Tibial nerve (tissue), 4 donors: ENCODE data around the gene PLPPR1. TPM values are rescaled to one million over a fixed set of nuclear protein-coding genes. Genes with fewer than 3 reads are reported as not detected.

Source experiments
- DNase-seq, 2 donors: peaks; one replicate each; pipeline ENCODE4 v3.0.0-alpha.2; 2019; ENCODE audit warnings: low spot score in 2 of 2
- H3K27ac ChIP-seq, 4 donors: fragments of 200-600 bp; sonication (generic) in 3 of 4; one replicate each; pipeline ENCODE4 v1.5.1; 2017 to 2019; ENCODE audit warnings: mild to moderate bottlenecking in 1 of 4
- H3K27me3 ChIP-seq, 2 donors: fragments of 200-600 bp; sonication (generic) in 1 of 2; one replicate each; pipeline versions ENCODE4 v1.5.1 to v1.6.0; 2017 to 2019
- H3K36me3 ChIP-seq, 3 donors: fragments of 200-600 bp; sonication (generic); one replicate each; pipeline ENCODE4 v1.5.1; 2018 to 2019
- H3K4me1 ChIP-seq, 4 donors: fragments of 200-600 bp; sonication (generic) in 3 of 4; one replicate each; pipeline ENCODE4 v1.5.1; 2017 to 2019
- H3K4me3 ChIP-seq, 4 donors: fragments of 200-600 bp; sonication (generic) in 3 of 4; one replicate each; pipeline ENCODE4 v1.5.1; 2017 to 2019; ENCODE audit warnings: mild to moderate bottlenecking in 1 of 4, moderate library complexity in 1 of 4
- H3K9me3 ChIP-seq, 4 donors: fragments of 200-600 bp; sonication (generic) in 3 of 4; one replicate each; pipeline ENCODE4 v1.5.1; 2017 to 2019
- CTCF ChIP-seq, 5 experiments: fragments of 200-600 bp in 3 of 5; fragments of 450-650 bp in 2 of 5; sonication (generic) in 3 of 5; IDR thresholded peaks; one replicate each; pipeline ENCODE4 v1.5.1; 2016 to 2019; ENCODE audit warnings: antibody characterized with exemption in 5 of 5, mild to moderate bottlenecking in 3 of 5, moderate library complexity in 2 of 5
- EP300 ChIP-seq, 2 donors: sonication (generic); formaldehyde crosslinking; IDR thresholded peaks; one replicate each; pipeline ENCODE4 v1.6.1; 2017; ENCODE audit warnings: antibody characterized with exemption in 2 of 2, mild to moderate bottlenecking in 1 of 2
- POLR2A ChIP-seq, 2 donors: fragments of 450-650 bp; IDR thresholded peaks; one replicate each; pipeline ENCODE4 v1.6.1; 2017; ENCODE audit warnings: antibody characterized with exemption in 2 of 2, mild to moderate bottlenecking in 2 of 2, moderate library complexity in 2 of 2
- WGBS, 2 donors: methylation state at CpG; one replicate each; pipeline ENCODE4 v1.1.5; 2018; 5-methylcytosine and 5-hydroxymethylcytosine counted together
- total RNA-seq, 4 donors: library from RNA; depleted of rRNA; stranded (reverse); fragments of >200 nt; gene quantifications; one replicate each; pipeline ENCODE4 v1.1.0, GENCODE V29; 2016

Gene PLPPR1
- total RNA-seq, 4 donors from 2014 or later, result 0.30 to 7.6 (median 2.5) TPM

- Histone ChIP-seq H3K27me3 (no peaks in the 10 kb centered on the region), H3K9me3 (no peaks in the 10 kb centered on the region), H3K27ac (no peak overlapping the region), H3K4me3 (no peak overlapping the region), H3K4me1 (no peaks in the 10 kb centered on the region), H3K36me3 (no peaks in the 10 kb centered on the region)
- TF ChIP-seq POLR2A (IDR thresholded peaks at IDR 0.05) (no peak), CTCF (IDR thresholded peaks at IDR 0.05) (no peak), EP300 (IDR thresholded peaks at IDR 0.05) (no peak)
- DNase-seq, result no peak
- 85 to 89% methylated on average over 21 to 24 of the region's 25 CpGs for WGBS, 2 donors
Measured at GRCh38 chr9:101333926-101334702, 305.6 kb downstream of the PLPPR1 start.

GRCh38 chr9:101336091-101336490 is 307.6 kb downstream of the PLPPR1 start:
- no peaks in the 10 kb centered on the region for H3K36me3 ChIP-seq

GRCh38 chr9:101337237-101337636 is 308.7 kb downstream of the PLPPR1 start:
- TF ChIP-seq CTCF (IDR thresholded peaks at IDR 0.05) (no peak), POLR2A (IDR thresholded peaks at IDR 0.05) (no peak), EP300 (IDR thresholded peaks at IDR 0.05) (no peak)
- H3K4me3 ChIP-seq, result no peak overlapping the region
- WGBS, 2 donors, result 87 to 88% methylated on average over 2 of the region's 2 CpGs
- no peak for DNase-seq
- H3K4me1 ChIP-seq, result no peaks in the 10 kb centered on the region
- H3K9me3 ChIP-seq, result no peaks in the 10 kb centered on the region
- no peaks in the 10 kb centered on the region for H3K36me3 ChIP-seq
- H3K27me3 ChIP-seq, result no peaks in the 10 kb centered on the region
- H3K27ac ChIP-seq, result no peak overlapping the region

More at GRCh38 chr9:101336091-101336490, 307.6 kb downstream of the PLPPR1 start:
- H3K27ac ChIP-seq, result no peak overlapping the region
- no peak for TF ChIP-seq CTCF (IDR thresholded peaks at IDR 0.05)
- H3K4me1 ChIP-seq, result no peaks in the 10 kb centered on the region
- H3K9me3 ChIP-seq, result no peaks in the 10 kb centered on the region
- no peak overlapping the region for H3K4me3 ChIP-seq
- DNase-seq, result no peak
- H3K27me3 ChIP-seq, result no peaks in the 10 kb centered on the region

- H3K27me3 ChIP-seq, result no peaks in the 10 kb centered on the region
- no peaks in the 10 kb centered on the region for H3K36me3 ChIP-seq
- no peak for TF ChIP-seq CTCF (IDR thresholded peaks at IDR 0.05)
- no peak for TF ChIP-seq EP300 (IDR thresholded peaks at IDR 0.05)
- no peak for TF ChIP-seq POLR2A (IDR thresholded peaks at IDR 0.05)
- H3K4me1 ChIP-seq, result no peaks in the 10 kb centered on the region
- no peak for DNase-seq
- H3K4me3 ChIP-seq, result no peak overlapping the region
- no peak overlapping the region for H3K27ac ChIP-seq
- H3K9me3 ChIP-seq, result no peaks in the 10 kb centered on the region
Measured at GRCh38 chr9:101341958-101342357, 313.4 kb downstream of the PLPPR1 start.

- no peak for DNase-seq
- TF ChIP-seq CTCF (IDR thresholded peaks at IDR 0.05), result no peak
- no peak for TF ChIP-seq EP300 (IDR thresholded peaks at IDR 0.05)
- no peak for TF ChIP-seq POLR2A (IDR thresholded peaks at IDR 0.05)
- 27 to 38% methylated on average over 1 of the region's 1 CpG for WGBS, 2 donors
Measured at GRCh38 chr9:101342595-101342994, 314.1 kb downstream of the PLPPR1 start.

More at GRCh38 chr9:101342595-101342994, 314.1 kb downstream of the PLPPR1 start:
- Histone ChIP-seq H3K36me3 (no peaks in the 10 kb centered on the region), H3K4me1 (no peaks in the 10 kb centered on the region), H3K4me3 (no peak overlapping the region), H3K27me3 (no peaks in the 10 kb centered on the region), H3K9me3 (no peaks in the 10 kb centered on the region), H3K27ac (no peak overlapping the region)
